Measurements from ENCODE around the gene ATXN2L.
"Not testable (repeated sequence)": the region's sequence is repeated elsewhere in the genome, so short reads cannot be mapped to it uniquely, and the experiment has no call there.

The ATXN2L gene

GRCh38 chr16:28846080-28846932 lies 23.5 kb downstream of the ATXN2L start, which contains the start of gene TUFM:
Gene TUFM (minus strand): TSS chr16:28846348. CDS start chr16:28846269, 79 bp downstream.
- Mint-ChIP-seq H3K36me3 (peaks cover 9% of the 10 kb centered on the region), H3K4me3 (peak within 1 kb of the TSS; percentile 97), H3K9me3 (ENCODE audit: low read depth) (no peaks in the 10 kb centered on the region), H3K4me1 (ENCODE audit: low read depth) (peaks cover 30% of the 10 kb centered on the region), H3K27ac (peak within 1 kb of the TSS; percentile 96), H3K27me3 (no peaks in the 10 kb centered on the region)

GRCh38 chr16:28846933-28847273 lies 24.1 kb downstream of the ATXN2L start:
- peak overlapping the region; percentile 96 for H3K27ac Mint-ChIP-seq
- H3K36me3 Mint-ChIP-seq, result peaks cover 9% of the 10 kb centered on the region
- H3K9me3 Mint-ChIP-seq (ENCODE audit: low read depth), result no peaks in the 10 kb centered on the region
- H3K4me3 Mint-ChIP-seq, result peak overlapping the region; percentile 97
- H3K4me1 Mint-ChIP-seq (ENCODE audit: low read depth), result peaks cover 30% of the 10 kb centered on the region
- no peaks in the 10 kb centered on the region for H3K27me3 Mint-ChIP-seq

GRCh38 chr16:28858421-28858820 lies 35.6 kb downstream of the ATXN2L start:
- no peak overlapping the region for H3K4me3 Mint-ChIP-seq
- H3K36me3 Mint-ChIP-seq, result no peaks in the 10 kb centered on the region
- H3K9me3 Mint-ChIP-seq (ENCODE audit: low read depth), result no peaks in the 10 kb centered on the region
- H3K27ac Mint-ChIP-seq, result no peak overlapping the region
- peaks cover 4% of the 10 kb centered on the region for H3K4me1 Mint-ChIP-seq (ENCODE audit: low read depth)
- no peaks in the 10 kb centered on the region for H3K27me3 Mint-ChIP-seq

- Mint-ChIP-seq H3K4me3 (no peak overlapping the region), H3K9me3 (ENCODE audit: low read depth) (no peaks in the 10 kb centered on the region), H3K36me3 (no peaks in the 10 kb centered on the region), H3K4me1 (ENCODE audit: low read depth) (peaks cover 5% of the 10 kb centered on the region), H3K27ac (no peak overlapping the region), H3K27me3 (no peaks in the 10 kb centered on the region)
Observed at GRCh38 chr16:28859326-28859725, 36.5 kb downstream of the ATXN2L start.

GRCh38 chr16:28863929-28864793 lies 41.4 kb downstream of the ATXN2L start:
- H3K27ac Mint-ChIP-seq, result peak overlapping the region; percentile 99
- H3K27me3 Mint-ChIP-seq, result no peaks in the 10 kb centered on the region
- H3K4me3 Mint-ChIP-seq, result peak overlapping the region; percentile 98
- H3K4me1 Mint-ChIP-seq (ENCODE audit: low read depth), result peaks cover 18% of the 10 kb centered on the region
- no peaks in the 10 kb centered on the region for H3K36me3 Mint-ChIP-seq
- no peaks in the 10 kb centered on the region for H3K9me3 Mint-ChIP-seq (ENCODE audit: low read depth)

GRCh38 chr16:28865001-28865688 lies 42.3 kb downstream of the ATXN2L start:
- H3K36me3 Mint-ChIP-seq, result no peaks in the 10 kb centered on the region
- no peaks in the 10 kb centered on the region for H3K27me3 Mint-ChIP-seq
- peak overlapping the region; percentile 99 for H3K27ac Mint-ChIP-seq

GRCh38 chr16:28865722-28866453 lies 43.1 kb downstream of the ATXN2L start:
- Mint-ChIP-seq H3K27me3 (no peaks in the 10 kb centered on the region), H3K36me3 (no peaks in the 10 kb centered on the region), H3K4me1 (ENCODE audit: low read depth) (peaks cover 18% of the 10 kb centered on the region), H3K9me3 (ENCODE audit: low read depth) (no peaks in the 10 kb centered on the region), H3K27ac (no peak overlapping the region), H3K4me3 (no peak overlapping the region)

More at GRCh38 chr16:28865001-28865688, 42.3 kb downstream of the ATXN2L start:
- no peaks in the 10 kb centered on the region for H3K9me3 Mint-ChIP-seq (ENCODE audit: low read depth)
- H3K4me1 Mint-ChIP-seq (ENCODE audit: low read depth), result peaks cover 18% of the 10 kb centered on the region
- H3K4me3 Mint-ChIP-seq, result peak overlapping the region; percentile 98

GRCh38 chr16:28866454-28866804 lies 43.6 kb downstream of the ATXN2L start:
- Mint-ChIP-seq H3K4me1 (ENCODE audit: low read depth) (peaks cover 18% of the 10 kb centered on the region), H3K4me3 (peak overlapping the region; percentile 23), H3K27ac (no peak overlapping the region), H3K27me3 (no peaks in the 10 kb centered on the region), H3K9me3 (ENCODE audit: low read depth) (no peaks in the 10 kb centered on the region), H3K36me3 (no peaks in the 10 kb centered on the region)

GRCh38 chr16:28867241-28867640 lies 44.4 kb downstream of the ATXN2L start:
- H3K36me3 Mint-ChIP-seq, result no peaks in the 10 kb centered on the region
- no peaks in the 10 kb centered on the region for H3K9me3 Mint-ChIP-seq (ENCODE audit: low read depth)
- H3K27me3 Mint-ChIP-seq, result no peaks in the 10 kb centered on the region
- no peak overlapping the region for H3K4me3 Mint-ChIP-seq
- H3K27ac Mint-ChIP-seq, result no peak overlapping the region
- peaks cover 16% of the 10 kb centered on the region for H3K4me1 Mint-ChIP-seq (ENCODE audit: low read depth)

- H3K4me1 Mint-ChIP-seq (ENCODE audit: low read depth), result peaks cover 16% of the 10 kb centered on the region
- not testable (repeated sequence) for H3K36me3 Mint-ChIP-seq; H3K27ac Mint-ChIP-seq; H3K27me3 Mint-ChIP-seq; H3K9me3 Mint-ChIP-seq (ENCODE audit: low read depth); H3K4me3 Mint-ChIP-seq
Observed at GRCh38 chr16:28867646-28868045, 44.8 kb downstream of the ATXN2L start.

- H3K27me3 Mint-ChIP-seq, result no peaks in the 10 kb centered on the region
- peaks cover 14% of the 10 kb centered on the region for H3K4me1 Mint-ChIP-seq (ENCODE audit: low read depth)
- H3K9me3 Mint-ChIP-seq (ENCODE audit: low read depth), result no peaks in the 10 kb centered on the region
- no peak overlapping the region for H3K4me3 Mint-ChIP-seq
- H3K36me3 Mint-ChIP-seq, result no peaks in the 10 kb centered on the region
- H3K27ac Mint-ChIP-seq, result no peak overlapping the region
Observed at GRCh38 chr16:28869201-28869600, 46.4 kb downstream of the ATXN2L start.

- no peaks in the 10 kb centered on the region for H3K9me3 Mint-ChIP-seq (ENCODE audit: low read depth)
- H3K4me3 Mint-ChIP-seq, result no peak overlapping the region
- H3K36me3 Mint-ChIP-seq, result no peaks in the 10 kb centered on the region
- no peaks in the 10 kb centered on the region for H3K27me3 Mint-ChIP-seq
- H3K4me1 Mint-ChIP-seq (ENCODE audit: low read depth), result no peaks in the 10 kb centered on the region
- no peak overlapping the region for H3K27ac Mint-ChIP-seq
Observed at GRCh38 chr16:28872952-28873351, 50.2 kb downstream of the ATXN2L start.

GRCh38 chr16:28873543-28874201 lies 50.9 kb downstream of the ATXN2L start:
- Mint-ChIP-seq H3K4me1 (ENCODE audit: low read depth) (no peaks in the 10 kb centered on the region), H3K27me3 (no peaks in the 10 kb centered on the region), H3K9me3 (ENCODE audit: low read depth) (no peaks in the 10 kb centered on the region), H3K27ac (no peak overlapping the region), H3K36me3 (no peaks in the 10 kb centered on the region), H3K4me3 (no peak overlapping the region)

- no peak overlapping the region for H3K27ac Mint-ChIP-seq
- H3K27me3 Mint-ChIP-seq, result no peaks in the 10 kb centered on the region
- no peak overlapping the region for H3K4me3 Mint-ChIP-seq
- no peaks in the 10 kb centered on the region for H3K36me3 Mint-ChIP-seq
- no peaks in the 10 kb centered on the region for H3K9me3 Mint-ChIP-seq (ENCODE audit: low read depth)
- H3K4me1 Mint-ChIP-seq (ENCODE audit: low read depth), result peaks cover 4% of the 10 kb centered on the region
Observed at GRCh38 chr16:28874406-28874805, 51.6 kb downstream of the ATXN2L start.

All from activated naive CD8-positive, alpha-beta T cell (primary cell).